Raji (cell line): ENCODE results near the gene ATP13A2.

Experiments used
- POLR2A ChIP-seq: IDR thresholded peaks from 2 replicates; pipeline ENCODE4 v1.6.1; 2011; ENCODE audit warnings: low read depth, low read length, control low read depth; ENCODE audit not compliant: insufficient read depth

ATP13A2 gene

GRCh38 chr1:17043676-17044075 lies 31.9 kb upstream of the ATP13A2 start:
- TF ChIP-seq POLR2A = no peak

DNA sequence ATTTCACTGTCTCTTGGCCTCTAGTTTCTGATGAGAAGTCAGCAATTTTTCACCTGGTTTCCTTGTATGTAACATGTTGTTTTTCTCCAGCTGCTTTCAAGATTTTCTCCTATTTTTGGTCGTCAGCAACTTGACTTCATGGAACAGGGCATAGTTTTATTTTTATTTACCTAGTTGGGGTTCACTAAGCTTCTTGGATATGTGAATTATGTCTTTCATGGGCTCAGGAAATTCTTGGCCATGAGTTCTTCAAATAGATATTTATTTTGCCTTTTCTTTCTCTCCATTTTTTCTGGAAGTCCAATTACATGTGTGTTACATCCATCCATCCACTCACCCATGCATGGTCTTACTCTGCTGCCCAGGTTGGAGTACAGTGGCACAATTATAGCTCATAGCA lies 28.4 kb upstream of the ATP13A2 start:
- TF ChIP-seq POLR2A = no peak

GRCh38 chr1:17039522-17039921 lies 27.8 kb upstream of the ATP13A2 start:
- no peak for TF ChIP-seq POLR2A

GRCh38 chr1:17033481-17033880 lies 21.8 kb upstream of the ATP13A2 start:
- no peak for TF ChIP-seq POLR2A

DNA sequence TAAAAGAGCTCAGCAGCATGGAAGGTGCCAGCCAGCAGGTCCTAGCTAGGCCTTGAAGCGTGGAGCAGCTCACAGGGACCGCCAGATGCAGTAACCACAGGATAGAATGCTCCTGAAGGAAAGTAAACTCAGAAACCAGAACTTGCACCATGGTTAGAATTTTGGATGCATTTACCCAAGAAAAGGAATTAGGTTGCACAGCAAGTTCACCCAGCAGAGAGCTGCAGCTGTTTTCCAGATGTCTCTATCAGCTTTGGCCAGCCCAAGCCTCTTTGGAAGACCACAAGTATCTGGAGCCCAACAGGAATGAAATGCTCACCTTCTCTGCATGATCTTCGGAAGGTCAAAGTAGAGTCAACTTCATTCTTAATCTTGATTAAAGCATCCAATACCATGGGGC lies 21.0 kb upstream of the ATP13A2 start:
- TF ChIP-seq POLR2A = no peak

GRCh38 chr1:17031436-17031835 lies 19.7 kb upstream of the ATP13A2 start:
- no peak for TF ChIP-seq POLR2A

- no peak for TF ChIP-seq POLR2A
Observed at GRCh38 chr1:17030206-17030605, 18.5 kb upstream of the ATP13A2 start.

GRCh38 chr1:17028662-17029188 lies 17.0 kb upstream of the ATP13A2 start:
- no peak for TF ChIP-seq POLR2A

DNA sequence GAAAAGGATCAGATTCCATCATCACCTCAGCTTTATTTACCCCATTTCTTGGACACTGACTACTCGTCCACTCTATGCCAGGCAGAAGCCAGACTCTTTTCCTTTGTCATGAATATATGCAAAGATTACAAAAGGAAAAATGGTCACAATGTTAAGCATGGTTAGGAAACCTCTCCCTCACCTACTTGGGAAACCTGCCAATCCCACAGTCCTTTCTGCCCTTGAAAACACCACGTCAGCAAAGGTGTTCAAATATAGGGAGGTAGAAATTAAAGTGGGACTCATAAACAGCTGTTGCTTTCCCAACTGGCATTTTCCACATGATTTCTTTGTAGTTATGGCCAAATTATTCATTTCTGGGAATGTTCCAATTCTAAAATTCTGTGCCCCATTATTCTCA lies 16.2 kb upstream of the ATP13A2 start:
- TF ChIP-seq POLR2A = no peak

DNA sequence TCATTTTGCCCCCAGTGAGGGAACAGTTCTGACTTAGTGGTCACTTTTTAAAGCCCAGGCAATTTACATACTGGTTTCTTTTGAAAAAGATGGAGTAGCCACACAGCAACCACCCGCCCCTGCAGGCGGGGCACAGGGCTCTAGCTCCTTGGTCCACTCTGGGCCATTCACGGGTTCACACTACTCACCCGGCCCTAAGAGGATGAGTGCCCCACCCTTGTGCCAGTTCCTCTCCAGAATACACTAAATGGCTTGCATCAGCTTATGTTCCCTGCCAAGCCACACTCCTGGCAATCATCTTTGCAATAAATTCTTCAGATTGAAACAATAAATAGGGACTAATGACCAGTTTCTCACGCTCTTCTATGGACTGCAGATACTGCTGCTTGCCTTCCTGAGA lies 15.7 kb upstream of the ATP13A2 start:
- TF ChIP-seq POLR2A = no peak

GRCh38 chr1:17024721-17025120 lies 13.0 kb upstream of the ATP13A2 start:
- no peak for TF ChIP-seq POLR2A

DNA sequence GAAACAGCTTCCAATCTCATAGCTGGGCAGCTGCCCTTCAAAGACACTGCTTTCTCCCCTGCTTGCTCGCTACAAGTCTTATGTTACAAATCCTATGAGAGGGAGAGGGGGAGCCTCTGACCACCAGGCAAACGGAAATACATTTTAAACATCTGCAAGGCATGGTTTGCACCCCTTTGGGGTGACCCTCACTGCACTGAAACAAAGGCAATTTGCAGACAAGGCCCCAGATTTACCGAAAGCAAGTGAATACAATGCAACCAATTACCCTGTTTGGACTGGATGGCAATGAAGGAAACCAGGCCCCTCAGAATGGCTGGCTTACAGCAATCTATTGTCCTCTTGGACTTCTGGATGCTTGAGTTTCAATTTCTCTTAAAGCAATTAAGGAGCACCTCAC lies 11.8 kb upstream of the ATP13A2 start:
- TF ChIP-seq POLR2A = no peak

DNA sequence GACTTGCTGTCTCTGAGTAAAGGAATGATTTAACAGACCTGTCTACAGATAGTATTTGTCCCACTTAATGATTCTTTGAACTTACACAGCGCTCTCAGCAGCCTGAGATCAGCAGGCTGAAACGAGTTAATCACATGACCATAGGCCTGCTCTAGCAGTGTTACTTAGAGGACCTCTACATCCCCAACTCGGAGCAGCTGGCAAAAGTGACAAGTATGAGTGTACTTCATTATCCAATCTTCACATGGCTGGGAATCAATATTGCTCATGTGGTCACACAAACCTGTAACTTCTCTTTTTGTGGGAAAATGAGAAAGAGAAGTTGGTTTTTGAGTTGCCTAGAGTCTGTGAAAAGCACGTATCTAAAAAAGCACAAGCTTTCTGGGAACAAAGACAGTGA lies 11.4 kb upstream of the ATP13A2 start:
- TF ChIP-seq POLR2A = no peak

DNA sequence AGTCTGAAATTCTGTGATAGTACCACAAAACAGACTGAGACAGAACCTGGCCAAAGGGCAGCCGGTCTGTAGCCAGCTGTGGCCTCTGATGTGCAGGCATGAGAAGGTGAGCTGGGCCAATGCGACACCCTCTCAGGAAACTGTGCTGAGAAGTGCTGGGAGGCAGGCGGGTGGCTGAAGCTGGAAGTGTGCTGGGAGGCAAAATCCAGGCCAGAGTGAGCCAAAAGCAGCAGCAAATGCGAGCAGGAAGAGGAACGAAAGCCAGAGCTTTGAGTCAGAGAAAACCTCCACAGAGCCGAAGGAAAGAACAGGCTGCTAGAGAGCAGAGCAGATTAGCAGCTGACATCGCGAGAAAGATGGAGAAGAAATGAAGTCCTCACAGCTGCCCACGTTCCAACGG lies 10.2 kb upstream of the ATP13A2 start:
- no peak for TF ChIP-seq POLR2A

- no peak for TF ChIP-seq POLR2A
Observed at GRCh38 chr1:17020502-17020901, 8.8 kb upstream of the ATP13A2 start.

- TF ChIP-seq POLR2A = no peak
Observed at GRCh38 chr1:17018849-17019248, 7.1 kb upstream of the ATP13A2 start.

- no peak for TF ChIP-seq POLR2A
Observed at GRCh38 chr1:17017435-17017834, 5.7 kb upstream of the ATP13A2 start.

DNA sequence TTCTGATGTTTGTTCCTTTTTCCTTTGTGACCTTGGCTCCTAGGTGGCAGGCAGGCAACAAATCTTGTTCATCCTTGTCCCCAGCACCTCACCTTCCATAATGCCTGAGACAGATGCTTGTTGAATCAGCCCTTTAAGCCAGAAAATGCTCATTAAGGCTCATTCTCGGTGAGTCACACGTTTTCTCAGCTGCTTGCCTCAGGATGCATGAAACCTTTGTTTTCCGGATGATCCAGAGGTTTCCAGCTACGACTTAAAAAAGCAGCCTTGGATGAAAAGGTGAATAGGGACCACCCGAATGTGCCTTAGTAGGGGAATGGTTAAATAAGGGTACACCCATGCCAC lies 4.6 kb upstream of the ATP13A2 start:
- no peak for TF ChIP-seq POLR2A
